Tibial nerve (tissue), 4 donors: Measurements from ENCODE around the gene ISOC2. TPM values are rescaled to one million over a fixed set of nuclear protein-coding genes. Genes with fewer than 3 reads are reported as not detected.

ENCODE experiments used
- DNase-seq, 2 donors: peaks; one replicate each; pipeline ENCODE4 v3.0.0-alpha.2; 2019; ENCODE audit warnings: low spot score in 2 of 2
- H3K27ac ChIP-seq, 4 donors: fragments of 200-600 bp; sonication (generic) in 3 of 4; one replicate each; pipeline ENCODE4 v1.5.1; 2017 to 2019; ENCODE audit warnings: mild to moderate bottlenecking in 1 of 4
- H3K27me3 ChIP-seq, 2 donors: fragments of 200-600 bp; sonication (generic) in 1 of 2; one replicate each; pipeline versions ENCODE4 v1.5.1 to v1.6.0; 2017 to 2019
- H3K36me3 ChIP-seq, 3 donors: fragments of 200-600 bp; sonication (generic); one replicate each; pipeline ENCODE4 v1.5.1; 2018 to 2019
- H3K4me1 ChIP-seq, 4 donors: fragments of 200-600 bp; sonication (generic) in 3 of 4; one replicate each; pipeline ENCODE4 v1.5.1; 2017 to 2019
- H3K4me3 ChIP-seq, 4 donors: fragments of 200-600 bp; sonication (generic) in 3 of 4; one replicate each; pipeline ENCODE4 v1.5.1; 2017 to 2019; ENCODE audit warnings: mild to moderate bottlenecking in 1 of 4, moderate library complexity in 1 of 4
- H3K9me3 ChIP-seq, 4 donors: fragments of 200-600 bp; sonication (generic) in 3 of 4; one replicate each; pipeline ENCODE4 v1.5.1; 2017 to 2019
- CTCF ChIP-seq, 5 experiments: fragments of 200-600 bp in 3 of 5; fragments of 450-650 bp in 2 of 5; sonication (generic) in 3 of 5; IDR thresholded peaks; one replicate each; pipeline ENCODE4 v1.5.1; 2016 to 2019; ENCODE audit warnings: antibody characterized with exemption in 5 of 5, mild to moderate bottlenecking in 3 of 5, moderate library complexity in 2 of 5
- EP300 ChIP-seq, 2 donors: sonication (generic); formaldehyde crosslinking; IDR thresholded peaks; one replicate each; pipeline ENCODE4 v1.6.1; 2017; ENCODE audit warnings: antibody characterized with exemption in 2 of 2, mild to moderate bottlenecking in 1 of 2
- POLR2A ChIP-seq, 2 donors: fragments of 450-650 bp; IDR thresholded peaks; one replicate each; pipeline ENCODE4 v1.6.1; 2017; ENCODE audit warnings: antibody characterized with exemption in 2 of 2, mild to moderate bottlenecking in 2 of 2, moderate library complexity in 2 of 2
- WGBS, 2 donors: methylation state at CpG; one replicate each; pipeline ENCODE4 v1.1.5; 2018; 5-methylcytosine and 5-hydroxymethylcytosine counted together
- total RNA-seq, 4 donors: library from RNA; depleted of rRNA; stranded (reverse); fragments of >200 nt; gene quantifications; one replicate each; pipeline ENCODE4 v1.1.0, GENCODE V29; 2016

The ISOC2 gene
- total RNA-seq, 4 donors from 2014 or later, result 38.0 to 80.4 (median 65.9) TPM

GRCh38 chr19:55442372-55442961 is 19.0 kb downstream of the ISOC2 start:
- H3K4me3 ChIP-seq, result peak overlapping the region in 1 of 4 donors; percentile 32
- H3K9me3 ChIP-seq, result no peaks in the 10 kb centered on the region
- 0 to 5% methylated on average over 8 to 38 of the region's 72 CpGs for WGBS, 2 donors
- TF ChIP-seq CTCF (IDR thresholded peaks at IDR 0.05) (no peak), POLR2A (IDR thresholded peaks at IDR 0.05) (no peak), EP300 (IDR thresholded peaks at IDR 0.05) (no peak)
- DNase-seq, result no peak
- peak overlapping the region in 1 of 4 donors; percentile 66 for H3K27ac ChIP-seq
- H3K27me3 ChIP-seq, result peaks cover 0 to 84% of the 10 kb centered on the region in 2 donors
- no peaks in the 10 kb centered on the region for H3K36me3 ChIP-seq
- peaks cover 0 to 40% (median 15%) of the 10 kb centered on the region in 4 donors for H3K4me1 ChIP-seq

GRCh38 chr19:55441692-55442321 is 19.6 kb downstream of the ISOC2 start:
- H3K9me3 ChIP-seq, result no peaks in the 10 kb centered on the region
- WGBS, 2 donors, result 2% methylated on average over 27 to 28 of the region's 39 CpGs
- peaks cover 0 to 91% of the 10 kb centered on the region in 2 donors for H3K27me3 ChIP-seq
- no peak for DNase-seq
- H3K4me3 ChIP-seq, result peak overlapping the region in 1 of 4 donors; percentile 17
- H3K4me1 ChIP-seq, result peaks cover 0 to 44% (median 15%) of the 10 kb centered on the region in 4 donors
- TF ChIP-seq POLR2A (IDR thresholded peaks at IDR 0.05) (no peak), CTCF (IDR thresholded peaks at IDR 0.05) (no peak), EP300 (IDR thresholded peaks at IDR 0.05) (no peak)
- no peaks in the 10 kb centered on the region for H3K36me3 ChIP-seq
- peak overlapping the region in 1 of 4 donors; percentile 26 for H3K27ac ChIP-seq

- no peak for TF ChIP-seq EP300 (IDR thresholded peaks at IDR 0.05)
- TF ChIP-seq CTCF (IDR thresholded peaks at IDR 0.05), result no peak
- TF ChIP-seq POLR2A (IDR thresholded peaks at IDR 0.05), result no peak
- Histone ChIP-seq H3K4me3 (no peak overlapping the region), H3K36me3 (no peaks in the 10 kb centered on the region), H3K4me1 (peaks cover 0 to 44% (median 15%) of the 10 kb centered on the region in 4 donors), H3K27me3 (peaks cover 0 to 92% of the 10 kb centered on the region in 2 donors), H3K9me3 (no peaks in the 10 kb centered on the region), H3K27ac (no peak overlapping the region)
- no peak for DNase-seq
- 5 to 7% methylated on average over 21 of the region's 21 CpGs for WGBS, 2 donors
Measured at GRCh38 chr19:55441319-55441691, 20.1 kb downstream of the ISOC2 start.

GRCh38 chr19:55440411-55441105 is 20.9 kb downstream of the ISOC2 start:
- Histone ChIP-seq H3K4me1 (peaks cover 0 to 44% (median 15%) of the 10 kb centered on the region in 4 donors), H3K9me3 (no peaks in the 10 kb centered on the region), H3K27ac (no peak overlapping the region), H3K36me3 (no peaks in the 10 kb centered on the region), H3K4me3 (no peak overlapping the region), H3K27me3 (peaks cover 0 to 87% of the 10 kb centered on the region in 2 donors)
- 4 to 8% methylated on average over 26 to 33 of the region's 39 CpGs for WGBS, 2 donors
- DNase-seq, result no peak
- TF ChIP-seq CTCF (IDR thresholded peaks at IDR 0.05) (no peak), POLR2A (IDR thresholded peaks at IDR 0.05) (no peak), EP300 (IDR thresholded peaks at IDR 0.05) (no peak)

GRCh38 chr19:55439052-55439451 is 22.4 kb downstream of the ISOC2 start:
- H3K27me3 ChIP-seq, result peaks cover 0 to 78% of the 10 kb centered on the region in 2 donors

More at GRCh38 chr19:55439052-55439451, 22.4 kb downstream of the ISOC2 start:
- no peaks in the 10 kb centered on the region for H3K36me3 ChIP-seq
- 78 to 81% methylated on average over 5 of the region's 5 CpGs for WGBS, 2 donors
- TF ChIP-seq POLR2A (IDR thresholded peaks at IDR 0.05) (no peak), EP300 (IDR thresholded peaks at IDR 0.05) (no peak), CTCF (IDR thresholded peaks at IDR 0.05) (no peak)
- no peak for DNase-seq
- H3K9me3 ChIP-seq, result no peaks in the 10 kb centered on the region
- H3K4me3 ChIP-seq, result no peak overlapping the region
- H3K4me1 ChIP-seq, result peaks cover 0 to 44% (median 15%) of the 10 kb centered on the region in 4 donors
- no peak overlapping the region for H3K27ac ChIP-seq
